PC-3 (cell line): ENCODE measurements around the gene SRXN1. TPM values are rescaled to one million over a fixed set of nuclear protein-coding genes. Genes with fewer than 3 reads are reported as not detected.

Source experiments
- ATAC-seq: fragments of 200-7000 bp; cut with Tn5 transposase; 2 replicates; pipeline ENCODE4 v1.9.1; 2020; ENCODE audit warnings: mild to moderate bottlenecking, moderate library complexity
- BruUV-seq: library from RNA; stranded (reverse); fragments of 400-500 nt; replicated peaks from 2 replicates; lab custom pipeline; 2021; lab: Mats Ljungman, UMichigan
- CTCF ChIA-PET: fragments of 300-600 bp; sonication (Branson Sonifier 250); formaldehyde crosslinking; loops from one replicate; lab custom pipeline; 2022; ENCODE audit warnings: antibody characterized with exemption; lab: Charles Lee
- POLR2A ChIA-PET: fragments of 300-600 bp; sonication (Branson Sonifier 250); formaldehyde crosslinking; loops from one replicate; lab custom pipeline; 2022; ENCODE audit warnings: antibody characterized with exemption; ENCODE audit not compliant: unreplicated experiment; lab: Charles Lee
- DNase-seq: peaks from one replicate; pipeline ENCODE4 v3.0.0-alpha.2; 2015
- H2AFZ ChIP-seq: fragments of 300-600 bp; sonication (generic); 2 replicates; pipeline ENCODE4 v1.6.0; 2016; ENCODE audit warnings: antibody characterized with exemption, low read length
- H3F3A ChIP-seq: fragments of 300-600 bp; sonication (generic); one replicate; pipeline ENCODE4 v1.6.0; 2017; ENCODE audit warnings: antibody characterized with exemption, low read length, control low read depth, mild to moderate bottlenecking; ENCODE audit not compliant: unreplicated experiment
- H3K27ac ChIP-seq: fragments of 300-600 bp; sonication (generic); 2 replicates; pipeline ENCODE4 v1.5.1; 2016; ENCODE audit warnings: mild to moderate bottlenecking, low read length
- H3K27me3 ChIP-seq: fragments of 300-600 bp; sonication (generic); 2 replicates; pipeline ENCODE4 v1.6.1; 2016; ENCODE audit warnings: low read length, mixed read lengths
- H3K36me3 ChIP-seq: fragments of 300-600 bp; sonication (generic); 2 replicates; pipeline ENCODE4 v1.6.1; 2016; ENCODE audit warnings: low read depth, mixed run types, low read length, mixed read lengths
- H3K4me1 ChIP-seq: fragments of 300-600 bp; sonication (generic); 2 replicates; pipeline ENCODE4 v1.5.1; 2016; ENCODE audit warnings: low read length; ENCODE audit not compliant: insufficient read depth
- H3K4me2 ChIP-seq: fragments of 300-600 bp; sonication (generic); 2 replicates; pipeline ENCODE4 v1.6.0; 2016; ENCODE audit warnings: low read length
- H3K4me3 ChIP-seq: fragments of 300-600 bp; sonication (generic); 2 replicates; pipeline ENCODE4 v1.5.1; 2016; ENCODE audit warnings: mild to moderate bottlenecking, low read length, mixed read lengths
- H3K79me2 ChIP-seq: fragments of 300-600 bp; sonication (generic); 2 replicates; pipeline ENCODE4 v1.6.1; 2017; ENCODE audit warnings: low read length, mixed read lengths
- H3K9ac ChIP-seq: fragments of 300-600 bp; sonication (generic); 2 replicates; pipeline ENCODE4 v1.6.0; 2016; ENCODE audit warnings: mild to moderate bottlenecking, low read length
- H3K9me2 ChIP-seq: fragments of 300-600 bp; sonication (generic); replicated peaks from 2 replicates; pipeline ENCODE4 v1.6.1; 2016; ENCODE audit warnings: mixed run types, low read length, mixed read lengths
- H3K9me3 ChIP-seq: fragments of 300-600 bp; sonication (generic); 2 replicates; pipeline ENCODE4 v1.6.1; 2016; ENCODE audit warnings: low read length, mixed read lengths
- H4K20me1 ChIP-seq: fragments of 300-600 bp; sonication (generic); 2 replicates; pipeline ENCODE4 v1.6.1; 2016; ENCODE audit warnings: low read length, mixed read lengths
- EZH2 ChIP-seq: fragments of 300-600 bp; sonication (generic); IDR thresholded peaks from one replicate; pipeline ENCODE4 v1.6.1; 2017; ENCODE audit warnings: antibody characterized with exemption, mild to moderate bottlenecking, low read length; ENCODE audit not compliant: unreplicated experiment
- EZH2phosphoT487 ChIP-seq: fragments of 300-600 bp; sonication (generic); IDR thresholded peaks from 2 replicates; pipeline ENCODE4 v1.6.1; 2018; ENCODE audit warnings: mild to moderate bottlenecking, antibody characterized with exemption, low read length, borderline replicate concordance
- intact Hi-C: fragments of 100-400 bp; cut with micrococcal nuclease; formaldehyde crosslinking; loops from 2 replicates; pipeline ENCODE4 v1.9.0; 2023
- total RNA-seq: library from RNA; depleted of rRNA; stranded (reverse); fragments of >200 nt; gene quantifications from 2 replicates; pipeline ENCODE4 v1.2.3, GENCODE V29; 2014
- TF ChIP-seq, protein P1 (sequence below): fragments of 300-600 bp; sonication (generic); conservative IDR thresholded peaks from 2 replicates; pipeline ENCODE4 v1.5.1; 2017; ENCODE audit warnings: antibody characterized with exemption, low read depth, mild to moderate bottlenecking, low read length

SRXN1 gene
- total RNA-seq, 1 experiment from 2014 or later: 105 TPM

DNA sequence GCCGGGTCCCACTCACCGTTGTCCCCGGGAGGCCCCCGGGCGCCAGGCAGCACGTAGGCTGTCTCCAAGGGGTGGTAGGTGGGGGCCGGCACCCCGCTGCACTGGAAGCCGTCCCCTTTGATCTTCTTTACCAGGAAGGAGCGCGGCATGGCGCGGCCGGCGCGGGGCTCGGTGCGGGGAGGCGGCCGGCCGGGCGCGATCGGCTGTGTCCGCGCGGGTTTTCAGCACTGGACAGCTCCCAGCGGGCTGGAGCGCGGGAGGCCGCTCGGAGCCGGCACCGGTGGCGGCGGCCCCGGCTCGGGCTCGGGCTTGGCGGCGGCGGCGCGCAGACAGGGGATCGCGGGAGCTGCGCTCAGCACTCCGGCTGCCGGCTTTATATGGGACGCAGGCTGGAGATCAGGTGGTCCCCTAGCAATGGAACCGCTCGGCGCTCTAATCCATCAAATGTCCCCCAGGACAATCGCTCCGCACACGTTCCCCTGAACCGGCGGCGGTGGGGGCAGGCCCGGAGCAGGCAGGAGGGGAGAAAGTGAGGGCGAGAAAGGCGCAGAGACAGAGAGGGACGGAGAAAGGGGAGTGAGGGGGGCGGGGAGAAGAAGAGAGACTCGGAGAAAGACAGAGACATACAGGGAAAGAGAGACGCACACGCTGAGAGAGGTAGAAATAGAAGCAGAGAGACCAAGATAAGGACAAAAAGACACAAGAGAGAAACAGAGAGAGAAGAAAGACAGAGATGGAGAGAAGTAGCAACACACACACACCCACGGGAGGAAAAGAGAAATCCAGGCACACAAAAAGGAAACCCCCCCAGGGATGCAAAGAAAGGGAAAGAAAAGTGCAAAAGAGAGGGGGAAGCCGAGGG lies 22.7 kb upstream of the SRXN1 start, which contains the start of gene SCRT2:
Gene SCRT2, minus strand, starts transcription at position 350 of the 862 bp plus-strand sequence. Its CDS starts 201 bp downstream, at position 149.
- Histone ChIP-seq H3K4me2 (peak within 1 kb of the TSS; percentile 66), H3F3A (no peaks in the 10 kb centered on the region), H3K9me3 (no peaks in the 10 kb centered on the region), H3K27ac (no peak within 1 kb of the TSS), H3K4me1 (peaks cover 5% of the 10 kb centered on the region), H3K36me3 (no peaks in the 10 kb centered on the region), H3K27me3 (peaks cover 83% of the 10 kb centered on the region), H2AFZ (no peak within 1 kb of the TSS), H3K4me3 (no peak within 1 kb of the TSS), H3K79me2 (no peaks in the 10 kb centered on the region), H4K20me1 (peaks cover 4% of the 10 kb centered on the region; the same call in 1 of the 2 replicates), H3K9me2 (no peaks in the 10 kb centered on the region), H3K9ac (no peak within 1 kb of the TSS)
- ChIA-PET CTCF (no interaction called here), POLR2A (no interaction called here)
- ATAC-seq: peak; percentile 97
- intact Hi-C loops: no loop called here
- TF ChIP-seq EZH2phosphoT487 (no peak; the same call in 1 of the 2 replicates), EZH2 (peak; percentile 36)
- TF ChIP-seq, protein P1, sequence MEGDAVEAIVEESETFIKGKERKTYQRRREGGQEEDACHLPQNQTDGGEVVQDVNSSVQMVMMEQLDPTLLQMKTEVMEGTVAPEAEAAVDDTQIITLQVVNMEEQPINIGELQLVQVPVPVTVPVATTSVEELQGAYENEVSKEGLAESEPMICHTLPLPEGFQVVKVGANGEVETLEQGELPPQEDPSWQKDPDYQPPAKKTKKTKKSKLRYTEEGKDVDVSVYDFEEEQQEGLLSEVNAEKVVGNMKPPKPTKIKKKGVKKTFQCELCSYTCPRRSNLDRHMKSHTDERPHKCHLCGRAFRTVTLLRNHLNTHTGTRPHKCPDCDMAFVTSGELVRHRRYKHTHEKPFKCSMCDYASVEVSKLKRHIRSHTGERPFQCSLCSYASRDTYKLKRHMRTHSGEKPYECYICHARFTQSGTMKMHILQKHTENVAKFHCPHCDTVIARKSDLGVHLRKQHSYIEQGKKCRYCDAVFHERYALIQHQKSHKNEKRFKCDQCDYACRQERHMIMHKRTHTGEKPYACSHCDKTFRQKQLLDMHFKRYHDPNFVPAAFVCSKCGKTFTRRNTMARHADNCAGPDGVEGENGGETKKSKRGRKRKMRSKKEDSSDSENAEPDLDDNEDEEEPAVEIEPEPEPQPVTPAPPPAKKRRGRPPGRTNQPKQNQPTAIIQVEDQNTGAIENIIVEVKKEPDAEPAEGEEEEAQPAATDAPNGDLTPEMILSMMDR: no peak
- peak; percentile 83 for DNase-seq
- no TSS peak for BruUV-seq

GRCh38 chr20:675033-675452 lies 22.0 kb upstream of the SRXN1 start:
- DNase-seq (no peak), ATAC-seq (no peak; the same call in 1 of the 2 replicates)
- H3K9ac ChIP-seq: no peak overlapping the region
- no peaks in the 10 kb centered on the region for H3F3A ChIP-seq
- no peaks in the 10 kb centered on the region for H3K9me3 ChIP-seq
- POLR2A ChIA-PET: no interaction called here
- H3K4me3 ChIP-seq: no peak overlapping the region
- BruUV-seq: no TSS peak
- TF ChIP-seq EZH2phosphoT487: no peak
- no peak for TF ChIP-seq EZH2
- TF ChIP-seq, protein P1: no peak
- H3K9me2 ChIP-seq: no peaks in the 10 kb centered on the region
- H3K27ac ChIP-seq: no peak overlapping the region
- no peak overlapping the region for H2AFZ ChIP-seq
- no peak overlapping the region; the same call in 1 of the 2 replicates for H3K4me2 ChIP-seq
- H3K36me3 ChIP-seq: no peaks in the 10 kb centered on the region
- H4K20me1 ChIP-seq: peaks cover 4% of the 10 kb centered on the region; the same call in 1 of the 2 replicates
- peaks cover 5% of the 10 kb centered on the region for H3K4me1 ChIP-seq
- intact Hi-C loops: no loop called here
- CTCF ChIA-PET: no interaction called here
- H3K79me2 ChIP-seq: no peaks in the 10 kb centered on the region
- H3K27me3 ChIP-seq: peaks cover 79% of the 10 kb centered on the region
